Germinal center (tissue), 1 donor: ENCODE measurements around the gene BLCAP.
"Not testable (repeated sequence)": the region's sequence is repeated elsewhere in the genome, so short reads cannot be mapped to it uniquely, and the experiment has no call there.

Experiments
- DNase-seq: peaks from one replicate; pipeline ENCODE4 v3.0.0; 2012; ENCODE audit warnings: mixed read lengths, low spot score

BLCAP gene

GRCh38 chr20:37516811-37517750, 10.6 kb downstream of the BLCAP start:
- DNase-seq, result no peak

DNA sequence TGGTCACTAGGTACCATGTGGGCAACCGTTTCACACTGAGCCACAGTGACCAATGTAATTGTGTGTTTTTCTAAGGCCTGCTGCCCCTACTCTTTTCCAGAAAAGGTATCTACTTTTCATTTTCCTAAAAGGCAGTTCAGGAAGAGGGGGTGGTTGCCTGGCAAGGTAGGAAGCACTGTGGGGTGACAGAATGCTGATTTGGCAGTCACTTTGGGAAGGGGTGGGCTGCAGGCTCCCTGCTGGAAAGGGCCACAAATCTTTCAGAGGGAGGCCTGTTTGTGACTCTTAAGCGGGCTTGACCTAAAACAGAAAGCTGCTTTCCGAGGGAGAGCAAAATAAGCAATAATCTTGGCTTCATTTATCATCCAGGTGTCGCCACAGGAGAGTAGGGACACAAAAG, 11.8 kb downstream of the BLCAP start:
- no peak for DNase-seq

- DNase-seq, result no peak
Measured at GRCh38 chr20:37513779-37514359, 13.8 kb downstream of the BLCAP start.

GRCh38 chr20:37511610-37512275, 15.9 kb downstream of the BLCAP start:
- DNase-seq, result no peak

- DNase-seq, result no peak
Measured at GRCh38 chr20:37510226-37510625, 17.4 kb downstream of the BLCAP start.

DNA sequence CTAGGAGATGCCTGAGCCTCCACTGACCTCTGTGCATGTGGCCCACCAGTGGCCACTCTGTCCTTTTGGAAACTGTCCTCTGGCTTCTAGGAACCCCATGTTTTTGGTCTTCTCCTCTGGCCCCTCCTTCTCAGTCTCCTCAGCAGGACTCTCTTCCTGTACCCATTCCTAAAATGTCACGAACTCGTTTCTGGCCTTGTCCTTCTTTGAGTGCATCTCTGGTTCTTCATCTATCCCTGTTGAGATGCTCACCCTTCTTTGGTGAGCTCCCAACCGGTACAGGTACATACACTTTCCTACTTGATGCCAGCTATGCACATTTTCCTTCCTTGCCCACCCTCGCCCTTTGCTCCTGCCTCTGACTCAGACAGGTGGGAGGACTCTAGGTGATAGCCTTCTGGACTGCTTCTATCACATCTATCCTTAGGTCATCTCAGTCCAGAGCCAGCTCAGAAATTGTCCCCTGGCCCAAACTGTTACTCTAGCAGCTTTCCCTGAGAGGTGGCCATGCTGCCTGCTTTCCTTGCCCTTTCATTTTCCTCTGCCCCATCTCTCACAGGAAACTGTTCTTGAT, 21.4 kb downstream of the BLCAP start:
- DNase-seq, result no peak

DNA sequence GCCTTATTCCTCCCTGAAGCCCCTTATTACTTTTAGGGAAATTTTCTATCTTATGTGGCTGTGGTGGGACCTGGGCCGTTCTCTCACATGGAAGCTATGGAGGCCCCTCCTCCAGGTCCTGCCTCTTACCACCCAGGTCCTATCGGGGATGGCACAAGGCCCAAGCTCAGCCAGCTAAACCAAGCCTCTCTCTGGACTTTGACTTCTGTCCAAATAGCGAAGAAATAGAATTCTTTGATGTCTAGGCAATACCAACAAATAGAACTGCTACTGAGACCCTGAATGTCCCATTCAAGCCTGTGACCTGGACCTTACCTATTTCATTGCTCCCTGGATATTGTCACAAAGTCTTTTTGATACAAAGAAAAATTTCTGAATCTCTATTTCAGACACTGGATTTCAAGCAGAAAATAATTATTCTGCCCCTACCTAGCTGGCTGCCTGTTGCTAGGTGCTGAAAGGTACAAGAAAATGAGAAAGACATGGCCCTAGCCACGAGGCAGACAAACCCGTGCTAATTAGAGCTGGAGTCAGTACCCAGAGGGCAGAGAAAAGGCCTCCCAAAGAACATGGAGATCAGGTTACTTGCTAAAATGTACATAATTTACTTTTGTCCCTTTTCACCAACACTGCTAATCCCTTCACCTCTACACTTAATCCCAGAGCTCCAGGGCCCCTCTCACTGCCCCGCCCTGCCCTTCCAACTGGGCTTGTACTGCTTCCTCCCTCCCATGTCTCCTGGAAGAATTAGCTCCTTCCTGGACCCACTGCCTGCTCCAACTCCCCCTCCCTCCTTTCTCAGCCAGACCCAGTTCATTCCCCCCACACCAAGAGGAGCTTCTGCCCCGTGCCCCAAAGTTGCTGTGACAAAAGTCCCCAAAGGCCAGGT, 22.2 kb downstream of the BLCAP start:
- DNase-seq, result no peak

- no peak for DNase-seq
Measured at GRCh38 chr20:37504404-37505096, 23.1 kb downstream of the BLCAP start.

GRCh38 chr20:37503256-37503927, 24.3 kb downstream of the BLCAP start:
- no peak for DNase-seq

GRCh38 chr20:37502654-37503053, 25.0 kb downstream of the BLCAP start:
- no peak for DNase-seq

DNA sequence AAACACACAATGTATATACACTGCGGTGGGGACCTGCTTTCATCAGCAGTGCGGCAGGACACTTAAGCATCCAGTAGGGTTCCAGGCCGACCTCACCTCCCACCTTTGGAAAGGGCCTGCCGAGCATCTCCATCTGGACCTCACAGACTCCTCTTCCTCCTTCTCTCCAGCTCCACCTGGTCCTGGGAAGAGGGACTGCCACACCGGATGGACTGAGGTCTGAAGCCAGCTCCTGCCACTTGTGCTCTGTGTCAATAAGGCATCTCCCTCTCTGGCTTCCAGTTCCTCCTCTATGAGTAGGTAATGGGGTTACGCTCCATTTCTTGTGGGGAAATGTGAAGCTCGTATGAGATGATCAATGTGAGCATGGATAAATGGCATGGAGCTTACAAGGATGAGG, 25.7 kb downstream of the BLCAP start:
- no peak for DNase-seq

- no peak for DNase-seq
Measured at GRCh38 chr20:37500311-37500710, 27.4 kb downstream of the BLCAP start.

DNA sequence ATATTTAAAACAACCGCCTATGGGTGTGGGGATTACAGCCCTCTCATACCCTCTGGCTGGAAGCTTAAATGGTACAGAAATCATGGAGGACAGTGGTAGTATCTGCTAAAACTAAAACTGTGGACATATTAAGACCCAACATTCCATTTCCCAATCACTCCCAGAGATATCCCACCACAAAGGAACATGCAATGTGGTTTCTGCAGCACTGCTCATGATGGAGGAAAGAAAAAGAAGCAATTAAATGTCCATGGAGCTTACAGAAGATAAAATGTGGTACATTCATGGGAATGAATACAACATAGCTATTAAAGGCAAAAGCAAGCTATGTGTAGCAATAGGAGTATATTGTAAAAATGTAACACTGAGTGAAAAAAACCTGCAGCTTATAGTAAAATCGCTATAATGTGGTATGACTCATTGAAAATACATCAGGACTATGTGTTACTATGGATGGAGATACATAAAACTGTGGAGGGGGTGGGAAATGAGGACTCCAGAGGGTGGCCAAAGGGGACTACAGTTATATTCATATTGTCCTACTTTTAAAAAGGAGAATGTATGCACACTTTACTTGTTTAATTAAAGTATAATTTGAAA, 29.5 kb downstream of the BLCAP start:
- no peak for DNase-seq

DNA sequence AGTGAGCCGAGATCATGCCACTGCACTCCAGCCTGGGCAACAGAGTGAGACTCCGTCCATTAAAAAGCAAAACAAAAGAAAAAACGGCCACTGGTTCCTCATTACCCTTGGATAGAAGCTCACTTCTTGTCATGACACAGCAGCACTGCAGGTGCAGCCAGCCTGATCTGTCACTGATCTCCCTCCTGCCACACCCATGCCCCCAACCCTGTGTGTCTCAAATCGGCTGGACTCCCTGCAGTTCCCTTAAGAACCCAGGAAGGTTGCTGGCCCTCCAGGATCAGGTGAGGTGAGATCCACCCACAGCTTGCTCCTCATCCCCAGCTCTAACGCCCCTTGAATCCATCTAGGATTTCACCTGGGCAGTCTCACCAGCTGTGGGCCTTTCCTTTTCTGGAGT, 32.9 kb downstream of the BLCAP start:
- no peak for DNase-seq

DNA sequence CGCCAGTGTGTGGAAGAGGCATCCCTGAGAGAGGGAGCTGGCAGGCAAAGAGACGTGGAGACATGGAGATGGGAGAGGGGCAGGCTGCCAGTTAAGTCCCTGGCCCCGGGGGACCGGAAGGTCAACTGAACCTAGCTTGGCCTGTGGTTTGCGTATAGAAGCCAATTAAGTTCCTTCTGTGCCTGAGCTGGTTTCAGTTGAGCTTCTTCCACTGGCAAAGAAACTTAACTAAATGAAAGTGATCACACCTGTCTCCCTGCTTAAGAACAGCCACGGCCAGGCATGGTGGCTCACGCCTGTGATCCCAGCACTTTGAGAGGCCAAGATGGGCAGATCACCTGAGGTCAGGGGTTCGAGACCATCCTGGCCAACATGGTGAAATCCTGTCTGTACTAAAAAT, 33.4 kb downstream of the BLCAP start:
- DNase-seq, result no peak

GRCh38 chr20:37492945-37493344, 34.7 kb downstream of the BLCAP start:
- DNase-seq, result no peak

DNA sequence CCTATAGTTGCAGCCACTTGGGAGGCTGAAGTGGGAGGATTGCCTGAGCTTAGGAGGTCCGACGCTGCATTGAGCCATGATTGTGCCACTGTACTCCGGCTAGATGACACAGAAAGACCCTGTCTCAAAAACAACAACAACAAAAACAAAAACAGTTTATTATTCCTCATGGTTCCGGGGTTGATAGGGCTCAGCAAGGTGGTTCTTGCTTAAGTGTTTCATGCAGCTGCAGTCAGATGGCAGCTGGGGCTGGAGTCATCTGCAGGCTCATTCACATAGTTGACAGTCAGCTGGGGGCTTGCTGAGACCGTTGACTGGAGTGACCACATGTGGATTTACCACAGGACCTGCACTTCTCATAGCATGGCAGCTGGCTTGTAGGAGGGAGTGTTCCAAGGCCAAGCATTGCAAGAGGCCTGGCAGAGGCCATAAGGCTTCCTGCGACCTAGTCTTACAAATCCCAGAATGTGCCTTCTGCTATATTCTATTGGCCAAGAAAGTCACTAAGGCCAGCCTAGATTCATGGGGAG, 35.5 kb downstream of the BLCAP start:
- no peak for DNase-seq

GRCh38 chr20:37490663-37491350, 36.9 kb downstream of the BLCAP start:
- no peak for DNase-seq

DNA sequence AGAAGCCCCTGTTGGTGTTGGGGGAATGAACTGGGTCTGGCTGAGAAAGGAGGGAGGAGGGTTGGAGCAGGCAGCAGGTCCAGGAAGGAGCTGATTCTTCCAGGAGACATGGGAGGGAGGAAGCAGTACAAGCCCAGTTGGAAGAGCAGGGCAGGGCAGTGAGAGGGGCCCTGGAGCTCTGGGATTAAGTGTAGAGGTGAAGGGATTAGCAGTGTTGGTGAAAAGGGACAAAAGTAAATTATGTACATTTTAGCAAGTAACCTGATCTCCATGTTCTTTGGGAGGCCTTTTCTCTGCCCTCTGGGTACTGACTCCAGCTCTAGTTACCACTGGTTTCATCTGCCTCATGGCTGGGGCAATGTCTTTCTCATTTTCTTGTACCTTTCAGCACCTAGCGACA, 41.5 kb downstream of the BLCAP start:
- DNase-seq, result not testable (repeated sequence)
